GM18951 (cell line): Measurements from ENCODE around the gene EML4.
"Not testable (repeated sequence)": the region's sequence is repeated elsewhere in the genome, so short reads cannot be mapped to it uniquely, and the experiment has no call there.

Experiments
- POLR2A ChIP-seq: IDR thresholded peaks from 4 replicates; pipeline ENCODE4 v1.6.1; 2011; ENCODE audit warnings: mild to moderate bottlenecking; ENCODE audit not compliant: insufficient read length, insufficient read depth; ENCODE audit errors: extremely low read depth
- in situ Hi-C: fragments of 300-500 bp; cut with MboI; formaldehyde crosslinking; loops from one replicate; pipeline ENCODE4 v1.12.0; 2022; ENCODE audit warnings: low sequenced_read_pairs, mixed read lengths, inconsistent platforms; ENCODE audit not compliant: unreplicated experiment

Gene EML4

GRCh38 chr2:42169100-42169873 is at the start of gene EML4:
EML4 (plus strand) TSS chr2:42169353; CDS start chr2:42169612, 259 bp downstream.
- in situ Hi-C loops = no loop called here
- peak; percentile 88 for TF ChIP-seq POLR2A

- TF ChIP-seq POLR2A = no peak
- in situ Hi-C loops = no loop called here
Measured at GRCh38 chr2:42123426-42123825, 45.7 kb upstream of the EML4 start.

GRCh38 chr2:42124011-42124785 is 45.0 kb upstream of the EML4 start:
- in situ Hi-C loops = no loop called here
- no peak for TF ChIP-seq POLR2A

GRCh38 chr2:42125841-42126594 is 43.1 kb upstream of the EML4 start:
- in situ Hi-C loops = no loop called here
- TF ChIP-seq POLR2A = no peak

GRCh38 chr2:42126873-42127272 is 42.3 kb upstream of the EML4 start:
- in situ Hi-C loops = not testable (repeated sequence)

- TF ChIP-seq POLR2A = no peak
- in situ Hi-C loops = no loop called here
Measured at GRCh38 chr2:42127425-42128424, 41.4 kb upstream of the EML4 start.

- in situ Hi-C loops = no loop called here
- no peak for TF ChIP-seq POLR2A
Measured at GRCh38 chr2:42128721-42129486, 40.2 kb upstream of the EML4 start.

- in situ Hi-C loops = no loop called here
- no peak for TF ChIP-seq POLR2A
Measured at GRCh38 chr2:42129487-42129852, 39.7 kb upstream of the EML4 start.

- in situ Hi-C loops = no loop called here
- TF ChIP-seq POLR2A = no peak
Measured at GRCh38 chr2:42129947-42130346, 39.2 kb upstream of the EML4 start.

GRCh38 chr2:42130858-42131257 is 38.3 kb upstream of the EML4 start:
- in situ Hi-C loops = not testable (repeated sequence)

- TF ChIP-seq POLR2A = no peak
- in situ Hi-C loops = no loop called here
Measured at GRCh38 chr2:42132191-42132965, 36.8 kb upstream of the EML4 start.
